Endometrial microvascular endothelial cells (primary cell): ENCODE results near the gene DHX40. TPM values are rescaled to one million over a fixed set of nuclear protein-coding genes. Genes with fewer than 3 reads are reported as not detected.
"Not testable (repeated sequence)": the region's sequence is repeated elsewhere in the genome, so short reads cannot be mapped to it uniquely, and the experiment has no call there.

Experiments used
- in situ Hi-C: cut with HindIII; loops from 2 replicates; pipeline ENCODE4 v1.10.0; 2017; ENCODE audit warnings: low sequenced_read_pairs, low pct_unique_long_range_greater_than_20kb; ENCODE audit errors: inconsistent ontology term
- total RNA-seq: library from RNA; depleted of rRNA; stranded (reverse); fragments of >200 nt; gene quantifications from one replicate; pipeline ENCODE4 v1.2.3, GENCODE V29; 2015; ENCODE audit errors: inconsistent ontology term

DHX40 gene
- total RNA-seq: 42.8 TPM

- in situ Hi-C loops: no loop called here
These were observed at the start of gene DHX40 for GRCh38 chr17:59565171-59565958. Gene DHX40 (plus strand): TSS chr17:59565610. CDS start chr17:59565672, 62 bp downstream.

GRCh38 chr17:59516451-59516850 is 49.0 kb upstream of the DHX40 start:
- in situ Hi-C loops: no loop called here

GRCh38 chr17:59519132-59519531 is 46.3 kb upstream of the DHX40 start:
- in situ Hi-C loops: no loop called here

- in situ Hi-C loops: no loop called here
These were observed 45.2 kb upstream of the DHX40 start for GRCh38 chr17:59520251-59520650.

GRCh38 chr17:59521465-59522126 is 43.8 kb upstream of the DHX40 start:
- in situ Hi-C loops: no loop called here

GRCh38 chr17:59524930-59525329 is 40.5 kb upstream of the DHX40 start:
- in situ Hi-C loops: not testable (repeated sequence)

- in situ Hi-C loops: no loop called here
These were observed 39.7 kb upstream of the DHX40 start for GRCh38 chr17:59525668-59526067.

GRCh38 chr17:59526451-59526850 is 39.0 kb upstream of the DHX40 start:
- in situ Hi-C loops: no loop called here

GRCh38 chr17:59527325-59527917 is 38.0 kb upstream of the DHX40 start:
- in situ Hi-C loops: no loop called here

- in situ Hi-C loops: no loop called here
These were observed 37.5 kb upstream of the DHX40 start for GRCh38 chr17:59527931-59528330.

GRCh38 chr17:59530531-59530930 is 34.9 kb upstream of the DHX40 start:
- in situ Hi-C loops: no loop called here

GRCh38 chr17:59533694-59534093 is 31.7 kb upstream of the DHX40 start:
- in situ Hi-C loops: no loop called here

GRCh38 chr17:59534583-59534982 is 30.8 kb upstream of the DHX40 start:
- in situ Hi-C loops: no loop called here

- in situ Hi-C loops: no loop called here
These were observed 27.1 kb upstream of the DHX40 start for GRCh38 chr17:59538195-59538909.

- in situ Hi-C loops: no loop called here
These were observed 22.3 kb upstream of the DHX40 start for GRCh38 chr17:59542960-59543635.

- in situ Hi-C loops: no loop called here
These were observed 19.5 kb upstream of the DHX40 start for GRCh38 chr17:59545942-59546341.

GRCh38 chr17:59547131-59547915 is 18.1 kb upstream of the DHX40 start:
- in situ Hi-C loops: no loop called here

GRCh38 chr17:59548985-59549384 is 16.4 kb upstream of the DHX40 start:
- in situ Hi-C loops: not testable (repeated sequence)
